ENCODE data around the gene CABLES1. TPM values are rescaled to one million over a fixed set of nuclear protein-coding genes. Genes with fewer than 3 reads are reported as not detected.

CABLES1 gene
- total RNA-seq, 1 experiment from 2014 or later = 29.5 TPM

DNA sequence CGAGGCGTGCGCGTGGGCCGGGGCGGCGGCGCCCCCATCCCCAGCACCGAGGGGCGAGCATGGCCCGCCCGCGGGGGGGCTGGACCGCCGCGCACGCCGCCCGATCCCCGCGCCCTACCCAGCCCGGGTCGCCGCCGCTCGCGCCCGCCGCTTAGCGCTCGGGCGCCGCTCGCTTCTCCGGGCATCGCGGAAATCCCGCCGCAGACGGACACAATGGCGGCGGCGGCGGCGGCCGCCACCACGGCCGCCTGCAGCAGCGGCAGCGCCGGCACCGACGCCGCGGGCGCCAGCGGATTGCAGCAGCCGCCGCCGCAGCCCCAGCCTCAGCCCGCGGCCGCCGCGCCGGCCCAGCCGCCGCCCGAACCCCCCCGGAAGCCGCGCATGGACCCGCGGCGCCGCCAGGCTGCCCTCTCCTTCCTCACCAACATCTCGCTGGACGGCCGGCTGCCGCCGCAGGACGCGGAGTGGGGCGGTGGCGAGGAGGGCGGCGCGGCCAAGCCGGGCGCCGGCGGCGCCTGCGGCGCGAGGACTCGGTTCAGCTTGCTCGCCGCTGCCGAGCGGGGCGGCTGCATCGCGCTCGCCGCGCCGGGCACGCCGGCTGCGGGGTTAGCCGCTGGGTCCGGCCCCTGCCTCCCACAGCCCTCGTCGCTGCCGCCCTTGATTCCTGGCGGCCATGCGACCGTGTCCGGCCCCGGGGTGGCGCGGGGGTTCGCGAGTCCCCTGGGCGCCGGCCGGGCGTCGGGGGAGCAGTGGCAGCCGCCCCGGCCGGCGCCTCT lies 453 bp downstream of the CABLES1 start:
- H3K27ac Mint-ChIP-seq (ENCODE audit: unreplicated experiment) = peak overlapping the region; percentile 84
- H3K4me3 Mint-ChIP-seq (ENCODE audit: unreplicated experiment) = peak overlapping the region; percentile 89

DNA sequence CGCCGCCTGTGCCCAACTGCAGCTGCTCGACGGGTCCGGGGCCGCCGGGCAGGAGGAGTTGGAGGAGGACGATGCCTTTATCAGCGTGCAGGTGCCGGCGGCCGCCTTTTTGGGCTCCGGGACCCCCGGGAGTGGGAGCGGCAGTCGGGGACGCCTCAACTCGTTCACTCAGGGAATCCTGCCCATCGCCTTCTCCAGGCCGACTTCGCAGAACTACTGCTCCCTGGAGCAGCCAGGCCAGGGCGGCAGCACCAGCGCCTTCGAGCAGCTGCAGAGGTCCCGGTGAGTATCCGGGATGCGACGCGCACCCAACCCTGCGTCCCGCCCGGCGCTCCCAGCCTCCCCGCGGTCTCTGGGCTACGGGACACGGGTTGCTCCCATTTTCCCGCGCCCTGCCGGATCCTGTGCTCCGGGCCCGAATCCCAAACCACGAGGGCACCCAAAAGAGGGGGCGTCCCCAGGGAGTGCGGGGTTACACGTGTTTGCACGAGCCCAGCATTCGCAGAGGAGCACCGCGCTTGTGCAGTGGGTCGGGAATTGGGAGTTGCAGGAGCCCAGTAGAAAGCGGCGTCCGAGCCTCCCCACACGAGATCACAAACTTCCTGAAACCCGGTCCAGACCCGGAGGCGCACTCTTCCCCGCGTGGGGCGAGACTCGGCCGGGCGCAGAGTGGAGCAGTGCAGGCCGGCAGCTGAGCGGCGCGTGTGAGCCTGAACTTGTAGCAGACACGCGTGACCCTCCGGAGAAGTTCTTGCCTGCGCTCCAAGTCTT lies 1.2 kb downstream of the CABLES1 start:
- TF ChIP-seq, protein P1, sequence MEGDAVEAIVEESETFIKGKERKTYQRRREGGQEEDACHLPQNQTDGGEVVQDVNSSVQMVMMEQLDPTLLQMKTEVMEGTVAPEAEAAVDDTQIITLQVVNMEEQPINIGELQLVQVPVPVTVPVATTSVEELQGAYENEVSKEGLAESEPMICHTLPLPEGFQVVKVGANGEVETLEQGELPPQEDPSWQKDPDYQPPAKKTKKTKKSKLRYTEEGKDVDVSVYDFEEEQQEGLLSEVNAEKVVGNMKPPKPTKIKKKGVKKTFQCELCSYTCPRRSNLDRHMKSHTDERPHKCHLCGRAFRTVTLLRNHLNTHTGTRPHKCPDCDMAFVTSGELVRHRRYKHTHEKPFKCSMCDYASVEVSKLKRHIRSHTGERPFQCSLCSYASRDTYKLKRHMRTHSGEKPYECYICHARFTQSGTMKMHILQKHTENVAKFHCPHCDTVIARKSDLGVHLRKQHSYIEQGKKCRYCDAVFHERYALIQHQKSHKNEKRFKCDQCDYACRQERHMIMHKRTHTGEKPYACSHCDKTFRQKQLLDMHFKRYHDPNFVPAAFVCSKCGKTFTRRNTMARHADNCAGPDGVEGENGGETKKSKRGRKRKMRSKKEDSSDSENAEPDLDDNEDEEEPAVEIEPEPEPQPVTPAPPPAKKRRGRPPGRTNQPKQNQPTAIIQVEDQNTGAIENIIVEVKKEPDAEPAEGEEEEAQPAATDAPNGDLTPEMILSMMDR (IDR thresholded peaks at IDR 0.05; ENCODE audit: insufficient read depth in 1 of 2, low read depth in 1 of 2, low read length in 1 of 2, severe bottlenecking in 1 of 2, unreplicated experiment in 1 of 2) = no peak
- Histone ChIP-seq H3K27me3 (replicated peaks; ENCODE audit: control insufficient read depth, insufficient read depth, low read length) (no peaks in the 10 kb centered on the region), H3K4me1 (peaks cover 29% of the 10 kb centered on the region), H3K36me3 (ENCODE audit: control insufficient read depth, insufficient read depth, low read length) (peaks cover 5% of the 10 kb centered on the region), H3K4me3 (ENCODE audit: low read depth, low read length) (peak overlapping the region; percentile 94), H3K9me3 (no peaks in the 10 kb centered on the region)
- H3K36me3 Mint-ChIP-seq (ENCODE audit: insufficient read depth, unreplicated experiment) = peaks cover 14% of the 10 kb centered on the region
- DNase-seq = peak in 1 of 2 experiments; percentile 38
- BruUV-seq (replicated peaks) = no TSS peak
- H3K4me1 Mint-ChIP-seq (ENCODE audit: low read depth, unreplicated experiment) = peaks cover 20% of the 10 kb centered on the region
- POLR2A ChIA-PET = interaction anchor here (0.7 to 1.6 kb wide), 2 partner anchors 37 to 64 kb away, joined by 3 to 5 read pairs; no protein-coding TSS in a partner anchor
- intact Hi-C loops (cut with micrococcal nuclease; ENCODE audit: unreplicated experiment) = no loop called here
- peak overlapping the region; percentile 4 for H3K27ac Mint-ChIP-seq (ENCODE audit: unreplicated experiment)
- H3K4me3 Mint-ChIP-seq (ENCODE audit: unreplicated experiment) = peak overlapping the region; percentile 89
- no peaks in the 10 kb centered on the region for H3K27me3 Mint-ChIP-seq (ENCODE audit: insufficient read depth, unreplicated experiment)
- H3K9me3 Mint-ChIP-seq (ENCODE audit: unreplicated experiment) = no peaks in the 10 kb centered on the region
- CTCF ChIA-PET = no interaction called here

More for the DNA sequence above, 453 bp downstream of the CABLES1 start:
- Histone ChIP-seq H3K4me3 (ENCODE audit: low read depth, low read length) (peak overlapping the region; percentile 94), H3K9me3 (no peaks in the 10 kb centered on the region), H3K27me3 (replicated peaks; ENCODE audit: control insufficient read depth, insufficient read depth, low read length) (no peaks in the 10 kb centered on the region), H3K36me3 (ENCODE audit: control insufficient read depth, insufficient read depth, low read length) (peaks cover 5% of the 10 kb centered on the region), H3K4me1 (peaks cover 27% of the 10 kb centered on the region)
- no TSS peak for BruUV-seq (replicated peaks)
- CTCF ChIA-PET = no interaction called here
- Mint-ChIP-seq H3K9me3 (ENCODE audit: unreplicated experiment) (no peaks in the 10 kb centered on the region), H3K4me1 (ENCODE audit: low read depth, unreplicated experiment) (peaks cover 14% of the 10 kb centered on the region), H3K36me3 (ENCODE audit: insufficient read depth, unreplicated experiment) (peaks cover 14% of the 10 kb centered on the region), H3K27me3 (ENCODE audit: insufficient read depth, unreplicated experiment) (no peaks in the 10 kb centered on the region)
- TF ChIP-seq, protein P1 (IDR thresholded peaks at IDR 0.05; ENCODE audit: insufficient read depth in 1 of 2, low read depth in 1 of 2, low read length in 1 of 2, severe bottlenecking in 1 of 2, unreplicated experiment in 1 of 2) = no peak
- peak in 1 of 2 experiments; percentile 42 for DNase-seq
- POLR2A ChIA-PET = interaction anchor here (0.6 to 1.6 kb wide), 3 partner anchors 21 to 65 kb away, joined by 3 to 5 read pairs (median 4); no protein-coding TSS in a partner anchor
- intact Hi-C loops (cut with micrococcal nuclease; ENCODE audit: unreplicated experiment) = loop anchor here (2.0 kb wide), 2 partner anchors 37 to 277 kb away; no protein-coding TSS in a partner anchor

GRCh38 chr18:23137097-23137635 lies 1.9 kb downstream of the CABLES1 start:
- Histone ChIP-seq H3K9me3 (no peaks in the 10 kb centered on the region), H3K36me3 (ENCODE audit: control insufficient read depth, insufficient read depth, low read length) (peaks cover 5% of the 10 kb centered on the region), H3K4me3 (ENCODE audit: low read depth, low read length) (peak overlapping the region; percentile 94), H3K27me3 (replicated peaks; ENCODE audit: control insufficient read depth, insufficient read depth, low read length) (no peaks in the 10 kb centered on the region), H3K4me1 (peaks cover 34% of the 10 kb centered on the region)
- peaks cover 21% of the 10 kb centered on the region for H3K4me1 Mint-ChIP-seq (ENCODE audit: low read depth, unreplicated experiment)
- H3K9me3 Mint-ChIP-seq (ENCODE audit: unreplicated experiment) = no peaks in the 10 kb centered on the region
- H3K27ac Mint-ChIP-seq (ENCODE audit: unreplicated experiment) = peak overlapping the region; percentile 4
- TSS peak; percentile 35 for BruUV-seq (replicated peaks)
- peaks cover 14% of the 10 kb centered on the region for H3K36me3 Mint-ChIP-seq (ENCODE audit: insufficient read depth, unreplicated experiment)
- DNase-seq = peak in 1 of 2 experiments; percentile 33
- intact Hi-C loops (cut with micrococcal nuclease; ENCODE audit: unreplicated experiment) = no loop called here
- CTCF ChIA-PET = no interaction called here
- POLR2A ChIA-PET = interaction anchor here (0.6 kb wide), 2 partner anchors 44 to 68 kb away, joined by 4 to 10 read pairs; no protein-coding TSS in a partner anchor
- peak overlapping the region; percentile 89 for H3K4me3 Mint-ChIP-seq (ENCODE audit: unreplicated experiment)
- no peaks in the 10 kb centered on the region for H3K27me3 Mint-ChIP-seq (ENCODE audit: insufficient read depth, unreplicated experiment)
- TF ChIP-seq, protein P1 (IDR thresholded peaks at IDR 0.05; ENCODE audit: insufficient read depth in 1 of 2, low read depth in 1 of 2, low read length in 1 of 2, severe bottlenecking in 1 of 2, unreplicated experiment in 1 of 2) = no peak
